Astrocyte (in vitro differentiated cells and primary cell): ENCODE data around the gene MEN1. TPM values are rescaled to one million over a fixed set of nuclear protein-coding genes. Genes with fewer than 3 reads are reported as not detected.

Experiments used
- DNase-seq: peaks from one replicate; pipeline ENCODE4 v3.0.0-alpha.2; 2010; ENCODE audit warnings: low read depth
- FAIRE-seq: peaks from 2 replicates; lab custom pipeline; 2011; peaks lifted over from hg19 to GRCh38; lab: Jason Lieb, UNC
- H2AFZ ChIP-seq: 2 replicates; pipeline ENCODE4 v1.6.0; 2012; ENCODE audit warnings: low read depth, low read length, inconsistent platforms
- H3K27ac ChIP-seq: 2 replicates; pipeline ENCODE4 v1.5.1; 2011; ENCODE audit warnings: low read depth, low read length, inconsistent platforms
- H3K27me3 ChIP-seq: 2 replicates; pipeline ENCODE4 v1.6.0; 2011; ENCODE audit warnings: low read length, inconsistent platforms; ENCODE audit not compliant: insufficient read depth
- H3K36me3 ChIP-seq: 2 replicates; pipeline ENCODE4 v1.5.1; 2011; ENCODE audit warnings: low read length, inconsistent platforms; ENCODE audit not compliant: insufficient read depth
- H3K4me1 ChIP-seq: 2 replicates; pipeline ENCODE4 v1.5.1; 2011; ENCODE audit warnings: low read length, inconsistent platforms; ENCODE audit not compliant: insufficient read depth
- H3K4me2 ChIP-seq: 2 replicates; pipeline ENCODE4 v1.6.0; 2012; ENCODE audit warnings: low read length, inconsistent platforms
- H3K4me3 ChIP-seq: 2 replicates; pipeline ENCODE4 v1.5.1; 2011; ENCODE audit warnings: low read depth, mild to moderate bottlenecking, low read length, inconsistent platforms; ENCODE audit not compliant: insufficient read depth
- H3K79me2 ChIP-seq: 2 replicates; pipeline ENCODE4 v1.6.0; 2012; ENCODE audit warnings: mild to moderate bottlenecking, low read length, inconsistent platforms; ENCODE audit not compliant: insufficient read depth
- H3K9ac ChIP-seq: 2 replicates; pipeline ENCODE4 v1.6.0; 2012; ENCODE audit warnings: mild to moderate bottlenecking, low read length, inconsistent platforms
- H3K9me3 ChIP-seq: 2 replicates; pipeline ENCODE4 v1.5.1; 2012; ENCODE audit warnings: low read depth, mild to moderate bottlenecking, low read length, inconsistent platforms; ENCODE audit not compliant: insufficient read depth
- H4K20me1 ChIP-seq: 2 replicates; pipeline ENCODE4 v1.6.0; 2012; ENCODE audit warnings: low read length, inconsistent platforms; ENCODE audit not compliant: insufficient read depth
- H3K27ac Mint-ChIP-seq: one replicate; pipeline ENCODE4 v1.8.0; 2021; ENCODE audit warnings: mild to moderate bottlenecking, mixed read lengths; ENCODE audit not compliant: unreplicated experiment
- H3K27me3 Mint-ChIP-seq: one replicate; pipeline ENCODE4 v1.8.0; 2021; ENCODE audit warnings: low read depth, mixed read lengths; ENCODE audit not compliant: unreplicated experiment
- H3K36me3 Mint-ChIP-seq: one replicate; pipeline ENCODE4 v1.8.0; 2021; ENCODE audit warnings: low read depth, mixed read lengths; ENCODE audit not compliant: unreplicated experiment
- H3K4me1 Mint-ChIP-seq: one replicate; pipeline ENCODE4 v1.8.0; 2021; ENCODE audit warnings: low read depth, mixed read lengths; ENCODE audit not compliant: unreplicated experiment
- H3K4me3 Mint-ChIP-seq: one replicate; pipeline ENCODE4 v1.8.0; 2021; ENCODE audit warnings: mild to moderate bottlenecking, moderate library complexity, mixed read lengths; ENCODE audit not compliant: unreplicated experiment
- H3K9me3 Mint-ChIP-seq: one replicate; pipeline ENCODE4 v1.8.0; 2021; ENCODE audit warnings: mild to moderate bottlenecking, mixed read lengths; ENCODE audit not compliant: unreplicated experiment
- EZH2 ChIP-seq: IDR thresholded peaks from 2 replicates; pipeline ENCODE4 v1.6.1; 2012; ENCODE audit warnings: mild to moderate bottlenecking, low read length, inconsistent platforms; ENCODE audit not compliant: insufficient read depth
- total RNA-seq: library from RNA; stranded (reverse); gene quantifications from 2 replicates; pipeline ENCODE4 v1.2.1, GENCODE V29; 2021
- TF ChIP-seq, protein P1 (sequence below): IDR thresholded peaks from 2 replicates; pipeline ENCODE4 v1.5.1; 2011; ENCODE audit warnings: low read depth, mild to moderate bottlenecking, inconsistent platforms, low read length, moderate library complexity; ENCODE audit not compliant: insufficient read depth

MEN1 gene
- total RNA-seq, 1 donor from 2014 or later = 26.0 TPM

DNA sequence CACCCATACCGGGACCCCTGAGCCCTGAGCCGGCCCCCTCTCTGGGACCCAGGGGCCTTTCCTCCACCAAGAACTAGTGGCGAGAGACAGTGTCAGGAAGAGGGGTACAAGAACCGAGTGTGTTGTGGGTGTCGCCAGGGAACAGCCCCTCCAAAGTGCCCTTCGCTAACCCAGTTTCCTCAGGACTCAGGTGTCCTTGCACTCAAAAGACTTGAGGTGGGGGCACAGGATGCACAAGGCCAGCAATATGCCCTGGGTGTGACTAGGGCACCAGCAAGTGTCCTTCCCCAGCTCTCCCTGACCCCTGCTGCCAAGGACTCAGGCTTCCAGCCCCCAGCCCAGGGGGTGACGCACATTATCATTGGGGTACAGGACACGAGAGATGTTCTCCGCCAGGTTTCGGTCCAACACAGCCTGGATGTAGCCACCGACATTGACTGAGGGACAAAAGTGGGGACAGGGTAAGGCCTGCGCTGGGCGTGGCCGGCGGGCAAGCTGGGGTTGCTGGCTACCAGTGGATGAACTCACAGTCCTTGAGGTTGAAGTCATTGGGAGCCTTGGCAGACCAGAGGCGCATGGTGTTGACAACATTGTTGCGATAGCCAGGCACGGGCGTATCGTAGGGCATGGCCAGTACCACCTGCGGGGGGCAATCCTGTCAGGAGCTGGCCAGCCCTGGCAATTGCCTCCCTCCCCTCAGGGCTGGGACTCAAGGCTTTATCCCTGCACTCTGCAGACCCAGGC is 55.3 kb downstream of the MEN1 start:
- Histone ChIP-seq H3K9me3 (no peaks in the 10 kb centered on the region), H3K36me3 (no peaks in the 10 kb centered on the region), H3K4me1 (no peaks in the 10 kb centered on the region), H3K79me2 (no peaks in the 10 kb centered on the region), H3K4me3 (no peak overlapping the region), H2AFZ (no peak overlapping the region), H3K27ac (no peak overlapping the region), H3K27me3 (no peaks in the 10 kb centered on the region), H3K4me2 (no peak overlapping the region), H4K20me1 (peaks cover 3% of the 10 kb centered on the region), H3K9ac (no peak overlapping the region)
- Mint-ChIP-seq H3K27ac (no peak overlapping the region), H3K36me3 (peaks cover 7% of the 10 kb centered on the region), H3K9me3 (no peaks in the 10 kb centered on the region), H3K27me3 (peaks cover 17% of the 10 kb centered on the region), H3K4me3 (no peak overlapping the region), H3K4me1 (peaks cover 6% of the 10 kb centered on the region)
- TF ChIP-seq, protein P1, sequence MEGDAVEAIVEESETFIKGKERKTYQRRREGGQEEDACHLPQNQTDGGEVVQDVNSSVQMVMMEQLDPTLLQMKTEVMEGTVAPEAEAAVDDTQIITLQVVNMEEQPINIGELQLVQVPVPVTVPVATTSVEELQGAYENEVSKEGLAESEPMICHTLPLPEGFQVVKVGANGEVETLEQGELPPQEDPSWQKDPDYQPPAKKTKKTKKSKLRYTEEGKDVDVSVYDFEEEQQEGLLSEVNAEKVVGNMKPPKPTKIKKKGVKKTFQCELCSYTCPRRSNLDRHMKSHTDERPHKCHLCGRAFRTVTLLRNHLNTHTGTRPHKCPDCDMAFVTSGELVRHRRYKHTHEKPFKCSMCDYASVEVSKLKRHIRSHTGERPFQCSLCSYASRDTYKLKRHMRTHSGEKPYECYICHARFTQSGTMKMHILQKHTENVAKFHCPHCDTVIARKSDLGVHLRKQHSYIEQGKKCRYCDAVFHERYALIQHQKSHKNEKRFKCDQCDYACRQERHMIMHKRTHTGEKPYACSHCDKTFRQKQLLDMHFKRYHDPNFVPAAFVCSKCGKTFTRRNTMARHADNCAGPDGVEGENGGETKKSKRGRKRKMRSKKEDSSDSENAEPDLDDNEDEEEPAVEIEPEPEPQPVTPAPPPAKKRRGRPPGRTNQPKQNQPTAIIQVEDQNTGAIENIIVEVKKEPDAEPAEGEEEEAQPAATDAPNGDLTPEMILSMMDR = no peak
- no peak for TF ChIP-seq EZH2
- FAIRE-seq (no peak), DNase-seq (no peak)

DNA sequence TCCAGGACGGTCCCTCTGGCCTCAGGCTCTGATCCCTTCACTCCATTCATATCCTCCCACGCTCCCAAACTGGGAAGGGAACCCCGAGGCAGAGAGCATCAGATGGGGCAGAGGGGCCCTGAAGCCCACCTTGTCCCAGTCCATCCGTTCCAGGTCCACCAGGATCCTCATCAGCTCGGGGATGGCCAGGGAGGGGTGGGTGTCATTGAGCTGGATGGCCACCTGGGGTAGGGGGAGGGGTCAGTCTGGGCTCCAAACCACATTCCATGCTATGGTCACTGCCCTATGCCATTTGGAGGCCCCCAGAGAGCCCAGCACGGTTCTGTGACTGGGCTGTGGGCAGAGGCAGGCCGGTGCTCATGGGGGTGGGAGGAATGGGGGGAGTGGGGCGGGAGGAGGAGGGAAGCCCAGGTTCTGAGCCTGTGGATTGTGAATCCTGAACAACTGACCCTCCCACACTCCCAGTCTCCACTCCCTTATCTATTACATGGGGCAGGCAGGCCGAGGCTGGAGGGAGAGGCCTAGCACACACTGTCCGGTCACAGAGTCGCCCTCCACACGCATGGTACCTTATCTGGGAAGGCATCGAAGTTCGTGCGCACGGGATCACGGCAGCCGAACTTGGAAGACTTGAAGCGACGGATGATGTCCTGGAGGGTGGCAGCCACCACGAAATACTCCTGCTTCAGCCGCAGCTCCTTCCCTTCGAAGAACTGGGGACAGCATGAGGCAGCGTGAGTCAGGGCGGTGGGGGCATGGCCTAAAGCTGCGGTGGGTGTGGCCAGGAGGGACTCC is 56.0 kb downstream of the MEN1 start:
- Mint-ChIP-seq H3K27ac (no peak overlapping the region), H3K9me3 (no peaks in the 10 kb centered on the region), H3K4me3 (no peak overlapping the region), H3K4me1 (no peaks in the 10 kb centered on the region), H3K27me3 (peaks cover 17% of the 10 kb centered on the region), H3K36me3 (peaks cover 9% of the 10 kb centered on the region)
- H3K79me2 ChIP-seq = no peaks in the 10 kb centered on the region
- no peak overlapping the region for H2AFZ ChIP-seq
- no peak overlapping the region for H3K4me3 ChIP-seq
- H3K4me2 ChIP-seq = no peak overlapping the region
- DNase-seq (no peak), FAIRE-seq (no peak)
- TF ChIP-seq, protein P1 = no peak
- no peak for TF ChIP-seq EZH2
- no peaks in the 10 kb centered on the region for H3K9me3 ChIP-seq
- no peak overlapping the region for H3K27ac ChIP-seq
- no peaks in the 10 kb centered on the region for H4K20me1 ChIP-seq
- no peak overlapping the region for H3K9ac ChIP-seq
- no peaks in the 10 kb centered on the region for H3K4me1 ChIP-seq
- no peaks in the 10 kb centered on the region for H3K36me3 ChIP-seq
- no peaks in the 10 kb centered on the region for H3K27me3 ChIP-seq

Other genes starting within 250 kb of the MEN1 start
- gene SLC22A12, start 219.3 kb downstream of the MEN1 start, total RNA-seq = not detected in 2 replicates
- gene NRXN2, start 87.4 kb downstream of the MEN1 start, total RNA-seq = 0.14 and 0.17 TPM in 2 replicates
- 3.9 and 5.4 TPM in 2 replicates for gene RASGRP2, start 66.4 kb downstream of the MEN1 start, total RNA-seq
- gene PYGM, start 50.6 kb downstream of the MEN1 start, total RNA-seq = 0.68 and 1.0 TPM in 2 replicates
- 210 and 215 TPM in 2 replicates for gene SF1, start 32.0 kb downstream of the MEN1 start, total RNA-seq
- 11.2 and 12.3 TPM in 2 replicates for gene MAP4K2, start 7.3 kb downstream of the MEN1 start, total RNA-seq
- gene CDC42BPG, start 34.1 kb upstream of the MEN1 start, total RNA-seq = 2.0 and 4.6 TPM in 2 replicates
- 182 and 201 TPM in 2 replicates for gene EHD1, start 68.1 kb upstream of the MEN1 start, total RNA-seq
- 21.4 and 21.8 TPM in 2 replicates for gene ATG2A, start 106.7 kb upstream of the MEN1 start, total RNA-seq
- 22.5 and 24.1 TPM in 2 replicates for gene PPP2R5B, start 114.1 kb upstream of the MEN1 start, total RNA-seq
- not detected in 2 replicates for gene GPHA2, start 125.3 kb upstream of the MEN1 start, total RNA-seq
- not detected in 2 replicates for gene MAJIN, start 161.6 kb upstream of the MEN1 start, total RNA-seq
- gene BATF2, start 186.4 kb upstream of the MEN1 start, total RNA-seq = 4.5 and 5.0 TPM in 2 replicates
- 41.7 and 47.6 TPM in 2 replicates for gene ARL2, start 203.6 kb upstream of the MEN1 start, total RNA-seq
- 15.4 and 18.5 TPM in 2 replicates for gene SNX15, start 216.9 kb upstream of the MEN1 start, total RNA-seq
- gene SAC3D1, start 230.7 kb upstream of the MEN1 start, total RNA-seq = 13.8 and 14.6 TPM in 2 replicates
- gene NAALADL1, start 248.0 kb upstream of the MEN1 start, total RNA-seq = not detected in 2 replicates